SK-N-SH (cell line): ENCODE results near the gene SLC51A. TPM values are rescaled to one million over a fixed set of nuclear protein-coding genes. Genes with fewer than 3 reads are reported as not detected.

Experiments
- CTCF ChIA-PET: fragments of 300-600, 350-600 bp; formaldehyde crosslinking; extraction: SDS; loops from one replicate; lab custom pipeline; 2021; lab: Yijun Ruan, JAX
- POLR2A ChIA-PET: fragments of 350-600 bp; sonication (Branson Sonifier 250); formaldehyde crosslinking; extraction: SDS; loops from one replicate; lab custom pipeline; 2020; ENCODE audit warnings: antibody characterized with exemption, inconsistent platforms; lab: Yijun Ruan, JAX
- DNase-seq: peaks from one replicate; pipeline ENCODE4 v3.0.0; 2012
- H2AFZ ChIP-seq: fragments of 200-600 bp; sonication (generic); 2 replicates; pipeline ENCODE4 v1.8.1; 2016; ENCODE audit warnings: antibody characterized with exemption, mild to moderate bottlenecking, low read depth
- H3F3A ChIP-seq: fragments of 200-600 bp; sonication (generic); replicated peaks from 2 replicates; pipeline ENCODE3; 2016; ENCODE audit warnings: antibody characterized with exemption, mild to moderate bottlenecking; ENCODE audit not compliant: insufficient read depth
- H3K27ac ChIP-seq, 2 experiments: fragments of 200-500 bp in 1 of 2; fragments of 200-600 bp in 1 of 2; sonication (Bioruptor generic) in 1 of 2; sonication (generic), shearing (Covaris generic) in 1 of 2; 2 replicates each; pipeline versions ENCODE4 v1.5.1 to v1.6.1; 2014 to 2016; ENCODE audit warnings: low read depth in 2 of 2, inconsistent platforms in 1 of 2, low read length in 1 of 2, mild to moderate bottlenecking in 1 of 2, mixed read lengths in 1 of 2
- H3K27me3 ChIP-seq: fragments of 200-600 bp; sonication (generic), shearing (Covaris generic); 2 replicates; pipeline ENCODE4 v1.6.1; 2016; ENCODE audit warnings: mixed run types; ENCODE audit not compliant: insufficient read depth
- H3K36me3 ChIP-seq, 2 experiments: fragments of 200-500 bp in 1 of 2; fragments of 200-600 bp in 1 of 2; sonication (Bioruptor generic) in 1 of 2; sonication (generic) in 1 of 2; replicated peaks in 1 of 2; 2 replicates each; pipeline versions ENCODE3 to v1.5.1; 2014 to 2016; ENCODE audit warnings: low read length in 1 of 2, mild to moderate bottlenecking in 1 of 2; ENCODE audit not compliant: insufficient read depth in 2 of 2, control insufficient read depth in 1 of 2
- H3K4me1 ChIP-seq, 2 experiments: fragments of 200-500 bp in 1 of 2; fragments of 200-600 bp in 1 of 2; sonication (Bioruptor generic) in 1 of 2; sonication (generic), shearing (Covaris generic) in 1 of 2; 2 replicates each; pipeline versions ENCODE4 v1.5.1 to v1.6.1; 2014 to 2016; ENCODE audit warnings: low read depth in 1 of 2, low read length in 1 of 2, mixed run types in 1 of 2; ENCODE audit not compliant: insufficient read depth in 2 of 2, control insufficient read depth in 1 of 2
- H3K4me2 ChIP-seq: fragments of 200-600 bp; sonication (generic), shearing (Covaris generic); 2 replicates; pipeline ENCODE4 v1.6.1; 2017; ENCODE audit warnings: mixed run types
- H3K4me3 ChIP-seq, 2 experiments: fragments of 200-500 bp in 1 of 2; fragments of 200-600 bp in 1 of 2; sonication (Bioruptor generic) in 1 of 2; sonication (generic), shearing (Covaris generic) in 1 of 2; 2 replicates each; pipeline versions ENCODE4 v1.5.1 to v1.8.1; 2014 to 2016; ENCODE audit warnings: low read depth in 2 of 2, inconsistent platforms in 1 of 2, low read length in 1 of 2, mild to moderate bottlenecking in 1 of 2, mixed read lengths in 1 of 2, moderate library complexity in 1 of 2
- H3K79me2 ChIP-seq: fragments of 200-600 bp; sonication (generic); 2 replicates; pipeline ENCODE4 v1.8.1; 2017; ENCODE audit warnings: mild to moderate bottlenecking; ENCODE audit not compliant: insufficient read depth
- H3K9ac ChIP-seq: fragments of 200-600 bp; sonication (generic); 2 replicates; pipeline ENCODE4 v1.6.1; 2017; ENCODE audit warnings: mixed run types
- H3K9me2 ChIP-seq: fragments of 200-600 bp; sonication (generic); 2 replicates; pipeline ENCODE4 v1.6.1; 2017; ENCODE audit warnings: mixed run types
- H3K9me3 ChIP-seq: fragments of 200-600 bp; sonication (generic); 2 replicates; pipeline ENCODE4 v1.6.1; 2017; ENCODE audit warnings: mixed run types, mild to moderate bottlenecking, moderate library complexity
- H4K20me1 ChIP-seq: fragments of 200-600 bp; sonication (generic); 2 replicates; pipeline ENCODE4 v1.6.1; 2017; ENCODE audit warnings: mild to moderate bottlenecking, mixed run types; ENCODE audit not compliant: insufficient read depth
- CHD2 ChIP-seq: fragments of 150-350 bp; IDR thresholded peaks from 2 replicates; pipeline ENCODE4 v1.6.1; 2018; ENCODE audit warnings: low read length; ENCODE audit not compliant: partially characterized antibody
- IRF3 ChIP-seq: fragments of 150-350 bp; IDR thresholded peaks from 2 replicates; pipeline ENCODE4 v1.6.1; 2016; ENCODE audit warnings: mild to moderate bottlenecking, low read depth, low read length
- MAX ChIP-seq: IDR thresholded peaks from 2 replicates; pipeline ENCODE4 v1.4.0; 2012; ENCODE audit warnings: low read depth
- REST ChIP-seq: IDR thresholded peaks from 2 replicates; pipeline ENCODE4 v1.6.1; 2012; ENCODE audit warnings: mild to moderate bottlenecking, low read depth, low read length, moderate library complexity
- TCF12 ChIP-seq: IDR thresholded peaks from 2 replicates; pipeline ENCODE4 v1.4.0; 2012
- TEAD4 ChIP-seq: IDR thresholded peaks from 2 replicates; pipeline ENCODE4 v1.4.0; 2012; ENCODE audit warnings: mild to moderate bottlenecking, borderline replicate concordance; ENCODE audit not compliant: insufficient read depth
- USF1 ChIP-seq: IDR thresholded peaks from 2 replicates; pipeline ENCODE4 v1.4.0; 2012; ENCODE audit warnings: low read depth, borderline replicate concordance
- ZBTB33 ChIP-seq: IDR thresholded peaks from 2 replicates; pipeline ENCODE4 v1.4.0; 2012; ENCODE audit warnings: low read depth, borderline replicate concordance
- WGBS: methylation state at CpG from one replicate; pipeline ENCODE4 v1.1.6; 2017; ENCODE audit warnings: low lambda C conversion rate; 5-methylcytosine and 5-hydroxymethylcytosine counted together
- polyA plus RNA-seq, 3 experiments: library from polyadenylated mRNA; depleted of rRNA; stranded (reverse); fragments of >200 nt; gene quantifications; 2 replicates each; pipeline ENCODE4 v1.2.3, GENCODE V29; 2012

Gene SLC51A
- polyA plus RNA-seq, 1 of the 3 experiments (the other 2 are of a cell fraction): not detected

- peaks cover 0 to 30% of the 10 kb centered on the region in 2 experiments; a peak in 1 of 4 replicates for H3K4me1 ChIP-seq
- WGBS: 92% methylated on average over 7 of the region's 11 CpGs
- H3K4me3 ChIP-seq: no peak overlapping the region
- H3K27ac ChIP-seq: no peak overlapping the region; a peak in 1 of 4 replicates
- no peaks in the 10 kb centered on the region for H3F3A ChIP-seq
- no peaks in the 10 kb centered on the region for H3K27me3 ChIP-seq
- no peak overlapping the region for H3K9ac ChIP-seq
- H4K20me1 ChIP-seq: no peaks in the 10 kb centered on the region
- POLR2A ChIA-PET: no interaction called here
- no peaks in the 10 kb centered on the region for H3K36me3 ChIP-seq
- TF ChIP-seq ZBTB33: no peak
- TF ChIP-seq TEAD4: no peak
- TF ChIP-seq CHD2: no peak
- no peak for TF ChIP-seq MAX
- TF ChIP-seq TCF12: no peak
- no peak for TF ChIP-seq IRF3
- no peak for TF ChIP-seq REST
- no peak for TF ChIP-seq USF1
- H2AFZ ChIP-seq: no peak overlapping the region
- H3K9me3 ChIP-seq: no peaks in the 10 kb centered on the region
- CTCF ChIA-PET: interaction anchor here (1.0 to 13.7 kb wide), 2 partner anchors 13 to 119 kb away, joined by 3 to 258 read pairs; no protein-coding TSS in a partner anchor
- peak; percentile 11 for DNase-seq
- H3K9me2 ChIP-seq: no peaks in the 10 kb centered on the region
- H3K4me2 ChIP-seq: no peak overlapping the region
- H3K79me2 ChIP-seq: no peaks in the 10 kb centered on the region
Observed at GRCh38 chr3:196192036-196192523, 24.3 kb upstream of the SLC51A start.
